MM.1S (cell line): Measurements from ENCODE around the gene MTCH2.

ENCODE experiments used
- CTCF ChIP-seq: fragments of 300-600 bp; sonication (generic); IDR thresholded peaks from 2 replicates; pipeline ENCODE4 v1.5.1; 2016; ENCODE audit warnings: antibody characterized with exemption, low read length, mixed read lengths
- EZH2 ChIP-seq: fragments of 300-600 bp; sonication (generic); optimal IDR thresholded peaks from 2 replicates; pipeline ENCODE3; 2017; ENCODE audit warnings: low read depth, mild to moderate bottlenecking, antibody characterized with exemption, low read length, mixed read lengths
- EZH2phosphoT487 ChIP-seq: fragments of 300-600 bp; sonication (generic); IDR thresholded peaks from 2 replicates; pipeline ENCODE4 v1.6.1; 2018; ENCODE audit warnings: antibody characterized with exemption, low read length

GRCh38 chr11:47669856-47670255 is 27.5 kb upstream of the MTCH2 start:
- TF ChIP-seq CTCF = no peak
- no peak for TF ChIP-seq EZH2phosphoT487
- TF ChIP-seq EZH2 = no peak
